ENCODE results near the gene NUTM2D.
"Not testable (repeated sequence)": the region's sequence is repeated elsewhere in the genome, so short reads cannot be mapped to it uniquely, and the experiment has no call there.

DNA sequence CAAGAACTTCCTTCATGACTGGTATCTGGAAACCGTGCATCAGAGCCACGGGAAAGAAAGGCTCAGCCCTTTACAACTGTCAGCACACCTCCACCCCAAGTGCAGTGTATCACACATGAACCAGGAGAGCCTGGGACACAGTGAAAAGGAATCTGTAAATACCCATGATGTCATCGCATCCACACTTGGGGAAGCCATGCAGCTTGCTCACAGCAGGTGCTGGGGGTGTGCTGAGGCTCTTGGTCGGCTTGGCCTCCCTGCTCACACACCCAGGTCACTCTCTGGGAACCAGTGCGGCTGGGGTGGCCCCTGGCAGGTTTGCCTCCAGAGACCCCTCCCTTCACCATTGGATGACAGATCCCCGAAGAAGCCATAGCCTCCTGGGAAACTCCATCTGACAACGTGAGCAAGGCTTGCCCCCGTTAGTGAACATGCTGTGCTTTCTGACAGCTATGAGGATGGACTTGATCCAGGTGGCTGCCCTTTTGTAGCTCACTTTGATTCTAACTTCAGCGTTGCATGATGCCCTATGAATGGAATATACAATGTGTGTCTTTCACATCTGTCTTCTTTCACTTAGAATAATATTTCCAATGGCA is 12.1 kb downstream of the NUTM2D start:
- TF ChIP-seq CTCF (conservative IDR thresholded peaks at IDR 0.05); ZFX (IDR thresholded peaks at IDR 0.05): not testable (repeated sequence)
